Esophagus muscularis mucosa (tissue), 4 donors: ENCODE results near the gene VEGFC. TPM values are rescaled to one million over a fixed set of nuclear protein-coding genes. Genes with fewer than 3 reads are reported as not detected.
A peak's percentile ranks its signal among the peaks of the same experiment; 100 is the strongest.

Experiments used
- DNase-seq: peaks from one replicate; pipeline ENCODE4 v3.0.0-alpha.2; 2017; ENCODE audit errors: extremely low spot score
- H3K27ac ChIP-seq, 4 donors: fragments of 200-600 bp; sonication (generic); replicated peaks in 1 of 4; 1 replicate in 3 of 4; 2 replicates in 1 of 4; pipeline ENCODE4 v1.5.1; 2016 to 2019; ENCODE audit warnings: mild to moderate bottlenecking in 1 of 4
- H3K27me3 ChIP-seq, 4 donors: fragments of 200-600 bp; sonication (generic); one replicate each; pipeline versions ENCODE4 v1.5.1 to v1.6.0; 2016 to 2019
- H3K36me3 ChIP-seq, 4 donors: fragments of 200-600 bp; sonication (generic); one replicate each; pipeline ENCODE4 v1.5.1; 2016 to 2019
- H3K4me1 ChIP-seq, 4 donors: fragments of 200-600 bp; sonication (generic); one replicate each; pipeline ENCODE4 v1.5.1; 2016 to 2019
- H3K4me3 ChIP-seq, 4 donors: fragments of 200-600 bp; sonication (generic); 1 replicate in 2 of 4; 2 replicates in 2 of 4; pipeline ENCODE4 v1.5.1; 2016 to 2019; ENCODE audit warnings: mild to moderate bottlenecking in 4 of 4, moderate library complexity in 1 of 4
- H3K9me3 ChIP-seq, 4 donors: fragments of 200-600 bp; sonication (generic); 1 replicate in 3 of 4; 2 replicates in 1 of 4; pipeline ENCODE4 v1.5.1; 2016 to 2019
- CTCF ChIP-seq, 3 experiments: fragments of 200-600 bp in 2 of 3; fragments of 450-650 bp in 1 of 3; sonication (generic) in 2 of 3; IDR thresholded peaks; one replicate each; pipeline ENCODE4 v1.5.1; 2017 to 2019; ENCODE audit warnings: antibody characterized with exemption in 3 of 3, mild to moderate bottlenecking in 2 of 3, moderate library complexity in 1 of 3
- EP300 ChIP-seq: sonication (generic); formaldehyde crosslinking; IDR thresholded peaks from one replicate; pipeline ENCODE4 v1.6.1; 2017; ENCODE audit warnings: antibody characterized with exemption
- POLR2A ChIP-seq: fragments of 450-650 bp; IDR thresholded peaks from one replicate; pipeline ENCODE4 v1.6.1; 2017; ENCODE audit warnings: antibody characterized with exemption, moderate library complexity, mild to moderate bottlenecking, low read depth
- POLR2AphosphoS5 ChIP-seq, 2 donors: sonication (generic); formaldehyde crosslinking; IDR thresholded peaks; one replicate each; pipeline ENCODE4 v1.6.1; 2017; ENCODE audit warnings: antibody characterized with exemption in 2 of 2
- WGBS: methylation state at CpG from one replicate; pipeline ENCODE4 v1.1.5; 2018; 5-methylcytosine and 5-hydroxymethylcytosine counted together
- intact Hi-C: fragments of 100-400 bp; cut with DNase I; formaldehyde crosslinking; loops from one replicate; pipeline ENCODE4 v1.15.1; 2023
- total RNA-seq, 4 donors: library from RNA; depleted of rRNA; stranded (reverse); fragments of >200 nt; gene quantifications; one replicate each; pipeline versions ENCODE4 v1.1.0 to v1.2.1, GENCODE V29; 2016

The VEGFC gene
- total RNA-seq, 4 donors from 2014 or later: 4.2 to 10.3 (median 6.9) TPM

GRCh38 chr4:176788971-176789370 lies 3.8 kb downstream of the VEGFC start:
- intact Hi-C loops: no loop called here

GRCh38 chr4:176788248-176788647 lies 4.5 kb downstream of the VEGFC start:
- H3K4me3 ChIP-seq: no peak overlapping the region
- no peak for DNase-seq
- TF ChIP-seq POLR2A (no peak), POLR2AphosphoS5 (IDR thresholded peaks at IDR 0.05) (no peak), CTCF (IDR thresholded peaks at IDR 0.05) (no peak), EP300 (no peak)
- intact Hi-C loops: no loop called here
- 79% methylated on average over 8 of the region's 8 CpGs for whole genome bisulfite sequencing
- H3K36me3 ChIP-seq: no peaks in the 10 kb centered on the region
- H3K9me3 ChIP-seq: no peaks in the 10 kb centered on the region
- H3K27ac ChIP-seq: no peak overlapping the region
- H3K4me1 ChIP-seq: peaks cover 3 to 28% (median 23%) of the 10 kb centered on the region in 4 donors
- H3K27me3 ChIP-seq: peaks cover 0 to 5% (median 0%) of the 10 kb centered on the region in 4 donors

More at GRCh38 chr4:176788971-176789370, 3.8 kb downstream of the VEGFC start:
- Histone ChIP-seq H3K27me3 (peaks cover 0 to 5% (median 0%) of the 10 kb centered on the region in 4 donors), H3K36me3 (no peaks in the 10 kb centered on the region), H3K9me3 (no peaks in the 10 kb centered on the region), H3K27ac (no peak overlapping the region), H3K4me1 (peaks cover 3 to 30% (median 24%) of the 10 kb centered on the region in 4 donors), H3K4me3 (no peak overlapping the region)
- no peak for DNase-seq
- no peak for TF ChIP-seq POLR2AphosphoS5 (IDR thresholded peaks at IDR 0.05)
- no peak for TF ChIP-seq CTCF (IDR thresholded peaks at IDR 0.05)
- TF ChIP-seq EP300: no peak
- TF ChIP-seq POLR2A: no peak
- 90% methylated on average over 6 of the region's 6 CpGs for WGBS

- no peak for TF ChIP-seq POLR2A
- H3K27me3 ChIP-seq: no peaks in the 10 kb centered on the region
- H3K36me3 ChIP-seq: no peaks in the 10 kb centered on the region
- H3K4me3 ChIP-seq: no peak overlapping the region
- no peaks in the 10 kb centered on the region for H3K9me3 ChIP-seq
- no peak overlapping the region for H3K27ac ChIP-seq
- intact Hi-C loops: no loop called here
- H3K4me1 ChIP-seq: peaks cover 6 to 37% (median 13%) of the 10 kb centered on the region in 4 donors
- WGBS: 83% methylated on average over 2 of the region's 2 CpGs
- DNase-seq: no peak
These were observed 7.9 kb downstream of the VEGFC start for GRCh38 chr4:176784816-176785215.

GRCh38 chr4:176782794-176783193 lies 9.9 kb downstream of the VEGFC start:
- intact Hi-C loops: no loop called here
- WGBS: 61% methylated on average over 2 of the region's 2 CpGs

GRCh38 chr4:176782191-176782590 lies 10.5 kb downstream of the VEGFC start:
- no peaks in the 10 kb centered on the region for H3K36me3 ChIP-seq
- no peaks in the 10 kb centered on the region for H3K9me3 ChIP-seq
- H3K4me1 ChIP-seq: peaks cover 6 to 48% (median 18%) of the 10 kb centered on the region in 4 donors
- peak overlapping the region; percentile 32 to 68 (median 59) for H3K27ac ChIP-seq
- intact Hi-C loops: no loop called here
- 87% methylated on average over 5 of the region's 5 CpGs for WGBS
- no peak for TF ChIP-seq POLR2AphosphoS5 (IDR thresholded peaks at IDR 0.05)
- TF ChIP-seq POLR2A: no peak
- TF ChIP-seq CTCF (IDR thresholded peaks at IDR 0.05): no peak
- no peak for TF ChIP-seq EP300
- H3K27me3 ChIP-seq: no peaks in the 10 kb centered on the region
- DNase-seq: no peak
- H3K4me3 ChIP-seq: no peak overlapping the region

More at GRCh38 chr4:176782794-176783193, 9.9 kb downstream of the VEGFC start:
- no peaks in the 10 kb centered on the region for H3K36me3 ChIP-seq
- no peak for TF ChIP-seq POLR2AphosphoS5 (IDR thresholded peaks at IDR 0.05)
- no peak for TF ChIP-seq EP300
- TF ChIP-seq CTCF (IDR thresholded peaks at IDR 0.05): no peak
- no peak for TF ChIP-seq POLR2A
- H3K27me3 ChIP-seq: no peaks in the 10 kb centered on the region
- H3K27ac ChIP-seq: no peak overlapping the region
- H3K9me3 ChIP-seq: no peaks in the 10 kb centered on the region
- no peak overlapping the region for H3K4me3 ChIP-seq
- H3K4me1 ChIP-seq: peaks cover 6 to 48% (median 18%) of the 10 kb centered on the region in 4 donors
- no peak for DNase-seq
